ENCODE measurements around the gene NUDT3. TPM values are rescaled to one million over a fixed set of nuclear protein-coding genes. Genes with fewer than 3 reads are reported as not detected.

NUDT3 gene
- total RNA-seq, 1 donor from 2014 or later, result 16.7 TPM

DNA sequence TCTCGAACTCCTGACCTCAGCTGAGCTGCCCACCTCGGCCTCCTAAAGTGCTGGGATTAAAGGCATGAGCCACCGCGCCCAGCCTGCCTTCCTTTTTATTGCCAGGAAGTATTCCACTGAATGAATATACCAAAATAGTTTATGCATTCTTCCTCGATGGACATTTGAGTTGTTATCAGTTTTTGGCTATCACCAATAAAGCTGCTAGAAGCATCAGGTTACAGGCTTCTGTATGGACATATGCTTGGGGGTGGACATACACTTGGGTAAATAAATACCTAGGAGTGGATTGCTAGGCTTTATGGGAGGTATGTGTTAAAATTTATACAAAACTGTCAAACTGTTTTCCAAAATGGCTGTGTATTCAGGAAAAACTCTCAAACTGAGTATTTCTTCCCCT is 43.4 kb upstream of the NUDT3 start:
- Histone ChIP-seq H3K27me3 (ENCODE audit: insufficient read depth, low read length) (no peaks in the 10 kb centered on the region), H3K4me2 (ENCODE audit: low read length) (no peak overlapping the region), H3K9ac (ENCODE audit: low read length) (no peak overlapping the region), H3K4me1 (ENCODE audit: insufficient read depth, low read length) (no peaks in the 10 kb centered on the region), H3K9me3 (ENCODE audit: insufficient read depth, low read depth, low read length) (peaks cover 3% of the 10 kb centered on the region), H4K20me1 (ENCODE audit: insufficient read depth, low read length) (no peaks in the 10 kb centered on the region), H3K4me3 (ENCODE audit: insufficient read depth, low read depth, low read length) (no peak overlapping the region), H2AFZ (ENCODE audit: low read depth, low read length) (no peak overlapping the region), H3K27ac (ENCODE audit: low read depth, low read length) (no peak overlapping the region), H3K36me3 (ENCODE audit: insufficient read depth, low read length) (no peaks in the 10 kb centered on the region), H3K79me2 (ENCODE audit: insufficient read depth, low read length) (no peaks in the 10 kb centered on the region)
- H3K9me3 Mint-ChIP-seq (ENCODE audit: unreplicated experiment), result peaks cover 8% of the 10 kb centered on the region
- H3K4me3 Mint-ChIP-seq (ENCODE audit: unreplicated experiment), result no peak overlapping the region
- no peaks in the 10 kb centered on the region for H3K36me3 Mint-ChIP-seq (ENCODE audit: low read depth, unreplicated experiment)
- TF ChIP-seq EZH2 (IDR thresholded peaks at IDR 0.05; ENCODE audit: insufficient read depth, low read length), result no peak
- TF ChIP-seq, protein P1, sequence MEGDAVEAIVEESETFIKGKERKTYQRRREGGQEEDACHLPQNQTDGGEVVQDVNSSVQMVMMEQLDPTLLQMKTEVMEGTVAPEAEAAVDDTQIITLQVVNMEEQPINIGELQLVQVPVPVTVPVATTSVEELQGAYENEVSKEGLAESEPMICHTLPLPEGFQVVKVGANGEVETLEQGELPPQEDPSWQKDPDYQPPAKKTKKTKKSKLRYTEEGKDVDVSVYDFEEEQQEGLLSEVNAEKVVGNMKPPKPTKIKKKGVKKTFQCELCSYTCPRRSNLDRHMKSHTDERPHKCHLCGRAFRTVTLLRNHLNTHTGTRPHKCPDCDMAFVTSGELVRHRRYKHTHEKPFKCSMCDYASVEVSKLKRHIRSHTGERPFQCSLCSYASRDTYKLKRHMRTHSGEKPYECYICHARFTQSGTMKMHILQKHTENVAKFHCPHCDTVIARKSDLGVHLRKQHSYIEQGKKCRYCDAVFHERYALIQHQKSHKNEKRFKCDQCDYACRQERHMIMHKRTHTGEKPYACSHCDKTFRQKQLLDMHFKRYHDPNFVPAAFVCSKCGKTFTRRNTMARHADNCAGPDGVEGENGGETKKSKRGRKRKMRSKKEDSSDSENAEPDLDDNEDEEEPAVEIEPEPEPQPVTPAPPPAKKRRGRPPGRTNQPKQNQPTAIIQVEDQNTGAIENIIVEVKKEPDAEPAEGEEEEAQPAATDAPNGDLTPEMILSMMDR (IDR thresholded peaks at IDR 0.05; ENCODE audit: insufficient read depth, low read depth, low read length), result no peak
- DNase-seq (ENCODE audit: low read depth) (no peak), FAIRE-seq (no peak)
- H3K27me3 Mint-ChIP-seq (ENCODE audit: low read depth, unreplicated experiment), result no peaks in the 10 kb centered on the region
- H3K27ac Mint-ChIP-seq (ENCODE audit: unreplicated experiment), result no peak overlapping the region
- no peaks in the 10 kb centered on the region for H3K4me1 Mint-ChIP-seq (ENCODE audit: low read depth, unreplicated experiment)

DNA sequence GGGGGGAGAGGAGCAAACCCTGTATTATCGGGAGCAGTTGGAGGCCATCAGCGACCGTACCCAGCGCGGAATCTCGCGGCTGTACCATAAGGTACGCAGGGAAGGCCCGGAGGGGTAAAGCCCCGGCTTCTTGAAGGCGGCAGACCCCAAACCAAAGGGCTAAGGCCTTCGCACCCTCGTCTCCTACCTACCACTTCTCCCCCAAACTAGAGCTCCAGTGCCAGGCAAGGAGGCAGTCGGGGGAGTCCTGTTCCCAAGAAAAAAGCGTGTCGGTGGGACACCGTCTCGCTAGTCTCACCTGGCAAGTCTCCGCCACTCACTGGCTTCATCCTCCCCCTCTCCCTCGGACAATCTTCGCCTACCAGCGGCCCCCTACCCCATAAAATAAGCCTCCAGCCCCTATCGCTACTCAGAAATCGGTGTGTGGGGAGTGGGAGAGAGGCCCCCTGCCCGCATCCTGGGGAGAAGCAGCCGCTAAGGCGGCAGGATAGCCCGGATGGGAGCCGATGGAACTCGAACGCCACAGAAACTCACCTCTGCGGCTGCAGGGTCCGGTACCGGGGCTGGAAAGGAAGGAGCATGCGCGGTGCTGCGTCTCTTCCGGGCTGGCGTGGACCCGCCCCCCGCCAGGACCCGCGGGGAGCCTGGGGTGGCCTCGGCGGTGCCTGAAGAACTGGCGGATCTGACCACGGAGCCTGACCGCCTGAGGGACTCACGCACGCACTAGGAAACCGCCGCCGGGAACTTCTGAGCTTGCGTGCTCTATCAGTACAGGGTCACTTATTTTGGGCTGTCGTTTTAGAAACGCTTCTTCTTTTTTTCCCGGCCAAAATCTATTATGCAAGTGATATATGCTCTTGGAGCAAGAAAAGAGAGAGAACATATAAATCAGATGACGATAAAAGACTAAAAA is 33.3 kb upstream of the NUDT3 start, which contains the start of gene RPS10:
Gene RPS10 (minus strand): TSS at position 572 of the 913 bp plus-strand sequence. CDS start 848 bp downstream, outside the sequence.
- Mint-ChIP-seq H3K36me3 (ENCODE audit: low read depth, unreplicated experiment) (peaks cover 14% of the 10 kb centered on the region), H3K9me3 (ENCODE audit: unreplicated experiment) (peaks cover 3% of the 10 kb centered on the region), H3K27me3 (ENCODE audit: low read depth, unreplicated experiment) (no peaks in the 10 kb centered on the region), H3K27ac (ENCODE audit: unreplicated experiment) (peak within 1 kb of the TSS; percentile 99), H3K4me3 (ENCODE audit: unreplicated experiment) (peak within 1 kb of the TSS; percentile 98), H3K4me1 (ENCODE audit: low read depth, unreplicated experiment) (peaks cover 18% of the 10 kb centered on the region)
- Histone ChIP-seq H3K79me2 (ENCODE audit: insufficient read depth, low read length) (peaks cover 48% of the 10 kb centered on the region), H3K27me3 (ENCODE audit: insufficient read depth, low read length) (no peaks in the 10 kb centered on the region), H3K36me3 (ENCODE audit: insufficient read depth, low read length) (peaks cover 32% of the 10 kb centered on the region), H3K4me3 (ENCODE audit: insufficient read depth, low read depth, low read length) (peak within 1 kb of the TSS; percentile 86), H3K4me2 (ENCODE audit: low read length) (peak within 1 kb of the TSS; percentile 84), H3K9ac (ENCODE audit: low read length) (peak within 1 kb of the TSS; percentile 98), H3K4me1 (ENCODE audit: insufficient read depth, low read length) (peaks cover 19% of the 10 kb centered on the region), H3K27ac (ENCODE audit: low read depth, low read length) (peak within 1 kb of the TSS; percentile 84), H3K9me3 (ENCODE audit: insufficient read depth, low read depth, low read length) (no peaks in the 10 kb centered on the region), H4K20me1 (ENCODE audit: insufficient read depth, low read length) (peaks cover 47% of the 10 kb centered on the region), H2AFZ (ENCODE audit: low read depth, low read length) (peak within 1 kb of the TSS; percentile 60)
- TF ChIP-seq, protein P1 (IDR thresholded peaks at IDR 0.05; ENCODE audit: insufficient read depth, low read depth, low read length), result no peak
- no peak for TF ChIP-seq EZH2 (IDR thresholded peaks at IDR 0.05; ENCODE audit: insufficient read depth, low read length)
- DNase-seq (ENCODE audit: low read depth) (peak; percentile 79), FAIRE-seq (no peak)

Measured in astrocyte (in vitro differentiated cells and primary cell).